NCI-H2196 treated with DMSO at 0.1 percent for 48 hours (cell line): Measurements from ENCODE around the gene THBS3.
"Not testable (repeated sequence)": the region's sequence is repeated elsewhere in the genome, so short reads cannot be mapped to it uniquely, and the experiment has no call there.

Source experiments
- DNase-seq: peaks from one replicate; lab custom pipeline; 2025; ENCODE audit not compliant: unreplicated experiment; lab: John Stamatoyannopoulos, UW

Gene THBS3

GRCh38 chr1:155191904-155192303, 15.8 kb downstream of the THBS3 start:
- no peak for DNase-seq

GRCh38 chr1:155189926-155190325, 17.8 kb downstream of the THBS3 start:
- not testable (repeated sequence) for DNase-seq

- no peak for DNase-seq
Observed at GRCh38 chr1:155188268-155188667, 19.4 kb downstream of the THBS3 start.

GRCh38 chr1:155187456-155187891, 20.2 kb downstream of the THBS3 start:
- DNase-seq: no peak

GRCh38 chr1:155186794-155187455, 20.8 kb downstream of the THBS3 start:
- no peak for DNase-seq

- no peak for DNase-seq
Observed at GRCh38 chr1:155186067-155186793, 21.5 kb downstream of the THBS3 start.

- no peak for DNase-seq
Observed at GRCh38 chr1:155185783-155186066, 22.0 kb downstream of the THBS3 start.

- DNase-seq: no peak
Observed at GRCh38 chr1:155184835-155185782, 22.6 kb downstream of the THBS3 start.

GRCh38 chr1:155184351-155184811, 23.3 kb downstream of the THBS3 start:
- no peak for DNase-seq

- no peak for DNase-seq
Observed at GRCh38 chr1:155183775-155184221, 23.9 kb downstream of the THBS3 start.

GRCh38 chr1:155182052-155182550, 25.6 kb downstream of the THBS3 start:
- DNase-seq: no peak

GRCh38 chr1:155181371-155182051, 26.2 kb downstream of the THBS3 start:
- no peak for DNase-seq

- DNase-seq: no peak
Observed at GRCh38 chr1:155179112-155180031, 28.3 kb downstream of the THBS3 start.

GRCh38 chr1:155178441-155179111, 29.1 kb downstream of the THBS3 start:
- no peak for DNase-seq

- no peak for DNase-seq
Observed at GRCh38 chr1:155177918-155178281, 29.8 kb downstream of the THBS3 start.

- no peak for DNase-seq
Observed at GRCh38 chr1:155177192-155177917, 30.3 kb downstream of the THBS3 start.

- DNase-seq: peak; percentile 52
Observed at GRCh38 chr1:155176544-155177071, 31.1 kb downstream of the THBS3 start.

- DNase-seq: no peak
Observed at GRCh38 chr1:155175927-155176371, 31.7 kb downstream of the THBS3 start.
